BJ (cell line): ENCODE results near the gene CACNA2D3. TPM values are rescaled to one million over a fixed set of nuclear protein-coding genes. Genes with fewer than 3 reads are reported as not detected.

ENCODE experiments used
- CTCF ChIA-PET: fragments of 350-600 bp; formaldehyde crosslinking; extraction: SDS; loops from one replicate; lab custom pipeline; 2021; ENCODE audit warnings: antibody characterized with exemption, inconsistent platforms; lab: Yijun Ruan, JAX
- POLR2A ChIA-PET: fragments of 300-600 bp; sonication (Branson Sonifier 250); formaldehyde crosslinking; extraction: SDS; loops from one replicate; lab custom pipeline; 2021; ENCODE audit warnings: antibody characterized with exemption; lab: Charles Lee
- DNase-seq: peaks from one replicate; pipeline ENCODE4 v3.0.0-alpha.2; 2011; ENCODE audit warnings: low read depth
- H3K27me3 ChIP-seq: 2 replicates; pipeline ENCODE4 v1.6.0; 2011; ENCODE audit warnings: low read length; ENCODE audit not compliant: control insufficient read depth, insufficient read depth
- H3K36me3 ChIP-seq: 2 replicates; pipeline ENCODE4 v1.5.1; 2011; ENCODE audit warnings: low read length; ENCODE audit not compliant: control insufficient read depth, insufficient read depth
- H3K4me3 ChIP-seq: 2 replicates; pipeline ENCODE4 v1.5.1; 2011; ENCODE audit warnings: low read depth, mild to moderate bottlenecking, control low read depth, low read length
- CTCF ChIP-seq: IDR thresholded peaks from 2 replicates; pipeline ENCODE4 v1.5.1; 2011; ENCODE audit warnings: low read depth, mild to moderate bottlenecking, control low read depth, inconsistent platforms, low read length, moderate library complexity; ENCODE audit not compliant: insufficient read depth
- polyA plus RNA-seq: library from polyadenylated mRNA; depleted of rRNA; stranded (reverse); fragments of >200 nt; gene quantifications from 2 replicates; pipeline ENCODE4 v1.2.3, GENCODE V29; 2011

CACNA2D3 gene
- polyA plus RNA-seq, 1 experiment, result 0.56 TPM

- ChIA-PET CTCF (no interaction called here), POLR2A (no interaction called here)
- no peak for TF ChIP-seq CTCF
- DNase-seq, result no peak
- Histone ChIP-seq H3K36me3 (no peaks in the 10 kb centered on the region), H3K4me3 (no peak overlapping the region), H3K27me3 (no peaks in the 10 kb centered on the region)
Measured at GRCh38 chr3:55066551-55067047, 944.2 kb downstream of the CACNA2D3 start.

- ChIA-PET POLR2A (no interaction called here), CTCF (no interaction called here)
- no peak for DNase-seq
- Histone ChIP-seq H3K4me3 (no peak overlapping the region), H3K27me3 (no peaks in the 10 kb centered on the region; the same call in 1 of the 2 replicates), H3K36me3 (no peaks in the 10 kb centered on the region)
- TF ChIP-seq CTCF, result no peak
Measured at GRCh38 chr3:55069950-55070349, 947.6 kb downstream of the CACNA2D3 start.

DNA sequence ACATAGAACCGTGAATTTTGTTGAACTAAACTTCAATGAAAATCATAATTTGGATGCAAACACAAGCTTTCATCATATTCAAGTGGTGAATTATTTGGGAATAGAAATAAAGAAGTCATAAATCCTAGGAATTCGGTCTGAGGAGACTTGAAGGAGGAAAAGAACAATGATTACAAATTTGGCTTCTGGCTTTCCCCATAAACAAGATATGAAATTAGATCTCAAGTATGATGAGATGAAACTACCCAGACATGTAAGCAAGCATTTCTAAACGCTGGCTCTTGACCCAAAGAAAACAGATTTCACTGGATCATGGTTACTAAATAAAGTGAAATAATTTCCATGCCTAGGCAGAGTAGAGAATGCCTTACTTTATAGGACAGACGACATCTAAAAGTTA is 952.4 kb downstream of the CACNA2D3 start:
- H3K27me3 ChIP-seq, result no peaks in the 10 kb centered on the region; the same call in 1 of the 2 replicates
- TF ChIP-seq CTCF, result no peak
- no peaks in the 10 kb centered on the region for H3K36me3 ChIP-seq
- no peak for DNase-seq
- H3K4me3 ChIP-seq, result no peak overlapping the region
- CTCF ChIA-PET, result interaction anchor here (1.0 kb wide), 1 partner anchor 14 kb away, joined by 3 read pairs; no protein-coding TSS in a partner anchor
- POLR2A ChIA-PET, result no interaction called here

DNA sequence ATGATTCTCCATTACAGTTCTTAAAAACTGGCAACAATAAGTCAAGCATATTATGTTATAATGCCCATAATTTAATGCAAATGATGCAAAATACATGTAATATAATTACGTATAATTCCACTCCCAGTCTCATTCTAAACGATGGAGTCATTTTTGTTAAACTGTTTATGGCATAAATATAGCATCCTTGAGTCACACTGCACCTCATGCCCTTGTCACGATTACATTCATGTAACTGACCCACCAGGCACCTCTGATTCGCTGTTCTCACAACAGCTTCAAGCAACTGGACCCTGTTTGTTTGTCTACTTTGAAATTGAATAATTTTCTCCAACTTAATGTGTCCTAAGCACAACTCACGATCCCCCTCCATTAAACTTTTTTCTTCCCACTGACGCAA is 953.5 kb downstream of the CACNA2D3 start:
- no peaks in the 10 kb centered on the region for H3K36me3 ChIP-seq
- ChIA-PET POLR2A (no interaction called here), CTCF (interaction anchor here (0.7 to 1.0 kb wide), 2 partner anchors 15 to 162 kb away, joined by 3 read pairs; no protein-coding TSS in a partner anchor)
- DNase-seq, result no peak
- no peak overlapping the region for H3K4me3 ChIP-seq
- no peaks in the 10 kb centered on the region; the same call in 1 of the 2 replicates for H3K27me3 ChIP-seq
- no peak for TF ChIP-seq CTCF

GRCh38 chr3:55077726-55078125 is 955.4 kb downstream of the CACNA2D3 start:
- TF ChIP-seq CTCF, result no peak
- no peak for DNase-seq
- H3K36me3 ChIP-seq, result no peaks in the 10 kb centered on the region
- ChIA-PET POLR2A (no interaction called here), CTCF (no interaction called here)
- H3K27me3 ChIP-seq, result no peaks in the 10 kb centered on the region
- H3K4me3 ChIP-seq, result no peak overlapping the region
